HG02970 (cell line): Measurements from ENCODE around the gene NOC2L.
A peak's percentile ranks its signal among the peaks of the same experiment; 100 is the strongest.
"Not testable (repeated sequence)": the region's sequence is repeated elsewhere in the genome, so short reads cannot be mapped to it uniquely, and the experiment has no call there.

ENCODE experiments used
- ATAC-seq: cut with Tn5 transposase; IDR thresholded peaks from one replicate; pipeline ENCODE4 v1.9.1; 2021; ENCODE audit warnings: mild to moderate bottlenecking, moderate library complexity, moderate number of reproducible peaks; ENCODE audit not compliant: unreplicated experiment, low FRiP score

The NOC2L gene

GRCh38 chr1:963746-964525 is 4.9 kb upstream of the NOC2L start:
- ATAC-seq = no peak

- ATAC-seq = no peak
Measured at GRCh38 chr1:963301-963651, 4.2 kb upstream of the NOC2L start.

- ATAC-seq = no peak
Measured at GRCh38 chr1:962381-963300, 3.6 kb upstream of the NOC2L start.

- ATAC-seq = no peak
Measured at GRCh38 chr1:961132-961669, 2.1 kb upstream of the NOC2L start.

- ATAC-seq = peak; percentile 47
Measured at GRCh38 chr1:960363-961131, 1.5 kb upstream of the NOC2L start, which contains the start of gene KLHL17. Gene KLHL17, plus strand, starts transcription at chr1:960584. Its CDS starts 110 bp downstream, at chr1:960694.

- no peak for ATAC-seq
Measured at GRCh38 chr1:959731-960362, 791 bp upstream of the NOC2L start.

GRCh38 chr1:956636-957035 is 2.4 kb downstream of the NOC2L start:
- no peak for ATAC-seq

GRCh38 chr1:955474-955873 is 3.6 kb downstream of the NOC2L start:
- ATAC-seq = no peak

- ATAC-seq = no peak
Measured at GRCh38 chr1:954927-955326, 4.1 kb downstream of the NOC2L start.

- no peak for ATAC-seq
Measured at GRCh38 chr1:953524-954320, 5.3 kb downstream of the NOC2L start.

GRCh38 chr1:952603-953002 is 6.5 kb downstream of the NOC2L start:
- ATAC-seq = no peak

GRCh38 chr1:952201-952600 is 6.9 kb downstream of the NOC2L start:
- no peak for ATAC-seq

- ATAC-seq = no peak
Measured at GRCh38 chr1:951364-951763, 7.7 kb downstream of the NOC2L start.

GRCh38 chr1:950881-951280 is 8.2 kb downstream of the NOC2L start:
- no peak for ATAC-seq

- no peak for ATAC-seq
Measured at GRCh38 chr1:950268-950667, 8.8 kb downstream of the NOC2L start.

- no peak for ATAC-seq
Measured at GRCh38 chr1:947958-948357, 11.1 kb downstream of the NOC2L start.

GRCh38 chr1:946811-947210 is 12.2 kb downstream of the NOC2L start:
- not testable (repeated sequence) for ATAC-seq

- ATAC-seq = no peak
Measured at GRCh38 chr1:945688-946556, 13.1 kb downstream of the NOC2L start.
